ENCODE data around the gene KCNMA1.

GRCh38 chr10:77661100-77661499, 23.5 kb upstream of the KCNMA1 start:
- TF ChIP-seq CTCF (IDR thresholded peaks at IDR 0.05; ENCODE audit: poor library complexity, severe bottlenecking): no peak
- TF ChIP-seq TAF1 (IDR thresholded peaks at IDR 0.05; ENCODE audit: low read depth): no peak
- no peak for TF ChIP-seq POLR2AphosphoS5 (IDR thresholded peaks at IDR 0.05)
- TF ChIP-seq SMC3 (conservative IDR thresholded peaks at IDR 0.05; ENCODE audit: poor library complexity): no peak
- no peak for TF ChIP-seq EP300 (conservative IDR thresholded peaks at IDR 0.05; ENCODE audit: poor library complexity, severe bottlenecking)
- TF ChIP-seq EZH2 (IDR thresholded peaks at IDR 0.05; ENCODE audit: borderline replicate concordance, insufficient read depth, low read length, poor library complexity, severe bottlenecking): no peak
- TF ChIP-seq REST (IDR thresholded peaks at IDR 0.05; ENCODE audit: borderline replicate concordance): no peak
- TF ChIP-seq MXI1 (conservative IDR thresholded peaks at IDR 0.05; ENCODE audit: poor library complexity, severe bottlenecking): no peak

Measured in neural cell (in vitro differentiated cells).